SK-N-SH (cell line): ENCODE results near the gene TUSC1.
"Not testable (repeated sequence)": the region's sequence is repeated elsewhere in the genome, so short reads cannot be mapped to it uniquely, and the experiment has no call there.

Experiments
- CHD2 ChIP-seq: fragments of 150-350 bp; IDR thresholded peaks from 2 replicates; pipeline ENCODE4 v1.6.1; 2018; ENCODE audit warnings: low read length; ENCODE audit not compliant: partially characterized antibody
- CTCF ChIP-seq: fragments of 200-600 bp; sonication (generic); IDR thresholded peaks from 2 replicates; pipeline ENCODE4 v1.6.1; 2017; ENCODE audit warnings: antibody characterized with exemption, mild to moderate bottlenecking, moderate library complexity
- RCOR1 ChIP-seq: fragments of 150-350 bp; IDR thresholded peaks from 2 replicates; pipeline ENCODE4 v1.6.1; 2017; ENCODE audit warnings: antibody characterized with exemption, low read length
- TAF1 ChIP-seq: IDR thresholded peaks from 2 replicates; pipeline ENCODE4 v1.6.1; 2012; ENCODE audit warnings: low read depth, mild to moderate bottlenecking, low read length, moderate library complexity, borderline replicate concordance
- USF2 ChIP-seq: fragments of 150-350 bp; IDR thresholded peaks from 2 replicates; pipeline ENCODE4 v1.6.1; 2017; ENCODE audit warnings: antibody characterized with exemption, low read length, low read depth, borderline replicate concordance

DNA sequence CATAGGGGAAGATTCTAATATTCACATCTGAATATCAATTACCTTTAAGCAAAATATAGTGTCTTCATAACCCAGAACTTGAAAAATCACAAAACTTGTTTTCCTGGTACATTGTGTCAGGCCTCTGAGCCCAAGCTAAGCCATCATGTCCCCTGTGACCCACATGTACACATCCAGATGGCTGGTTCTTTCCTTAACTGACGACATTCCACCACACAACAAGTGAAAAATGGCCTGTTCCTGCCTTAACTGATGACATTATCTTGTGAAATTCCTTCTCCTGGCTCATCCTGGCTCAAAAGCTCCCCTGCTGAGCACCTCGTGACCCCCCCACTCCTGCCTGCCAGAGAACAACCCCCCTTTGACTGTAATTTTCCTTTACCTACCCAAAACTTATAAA is 2.4 kb downstream of the TUSC1 start:
- not testable (repeated sequence) for TF ChIP-seq CHD2, TAF1, RCOR1, CTCF, USF2
